ENCODE data around the gene LIMCH1. TPM values are rescaled to one million over a fixed set of nuclear protein-coding genes. Genes with fewer than 3 reads are reported as not detected.

Gene LIMCH1
- total RNA-seq, 1 donor from 2014 or later: 369 TPM

GRCh38 chr4:41505161-41505661 is 32.7 kb upstream of the LIMCH1 start:
- no peaks in the 10 kb centered on the region for H3K27me3 ChIP-seq
- H3K9me3 ChIP-seq: no peaks in the 10 kb centered on the region
- intact Hi-C loops (cut with DNase I): no loop called here
- H3K4me3 ChIP-seq: no peak overlapping the region
- peak; percentile 64 for ATAC-seq
- no peak for DNase-seq
- H3K27ac ChIP-seq: peak overlapping the region; percentile 31
- no peak for TF ChIP-seq CTCF (IDR thresholded peaks at IDR 0.05)
- peaks cover 13% of the 10 kb centered on the region for H3K4me1 ChIP-seq
- no peaks in the 10 kb centered on the region for H3K36me3 ChIP-seq

- ATAC-seq: peak; percentile 80
- Histone ChIP-seq H3K4me1 (peaks cover 13% of the 10 kb centered on the region), H3K36me3 (no peaks in the 10 kb centered on the region), H3K4me3 (no peak overlapping the region), H3K9me3 (no peaks in the 10 kb centered on the region), H3K27ac (no peak overlapping the region), H3K27me3 (no peaks in the 10 kb centered on the region)
- intact Hi-C loops (cut with DNase I): no loop called here
- no peak for DNase-seq
- TF ChIP-seq CTCF (IDR thresholded peaks at IDR 0.05): no peak
Measured at GRCh38 chr4:41506130-41506529, 31.8 kb upstream of the LIMCH1 start.

GRCh38 chr4:41507291-41507947 is 30.5 kb upstream of the LIMCH1 start:
- DNase-seq (no peak), ATAC-seq (no peak)
- H3K27ac ChIP-seq: peak overlapping the region; percentile 43
- H3K27me3 ChIP-seq: no peaks in the 10 kb centered on the region
- TF ChIP-seq CTCF (IDR thresholded peaks at IDR 0.05): no peak
- H3K36me3 ChIP-seq: no peaks in the 10 kb centered on the region
- H3K9me3 ChIP-seq: no peaks in the 10 kb centered on the region
- H3K4me1 ChIP-seq: peaks cover 17% of the 10 kb centered on the region
- H3K4me3 ChIP-seq: no peak overlapping the region
- intact Hi-C loops (cut with DNase I): no loop called here

GRCh38 chr4:41509451-41509866 is 28.5 kb upstream of the LIMCH1 start:
- Histone ChIP-seq H3K4me1 (peaks cover 15% of the 10 kb centered on the region), H3K27ac (no peak overlapping the region), H3K27me3 (no peaks in the 10 kb centered on the region), H3K4me3 (no peak overlapping the region), H3K36me3 (no peaks in the 10 kb centered on the region), H3K9me3 (no peaks in the 10 kb centered on the region)
- intact Hi-C loops (cut with DNase I): no loop called here
- no peak for TF ChIP-seq CTCF (IDR thresholded peaks at IDR 0.05)
- ATAC-seq (no peak), DNase-seq (no peak)

GRCh38 chr4:41510179-41510578 is 27.8 kb upstream of the LIMCH1 start:
- no peak for DNase-seq
- H3K4me1 ChIP-seq: peaks cover 11% of the 10 kb centered on the region
- no peak for ATAC-seq
- H3K27ac ChIP-seq: no peak overlapping the region
- H3K27me3 ChIP-seq: no peaks in the 10 kb centered on the region
- intact Hi-C loops (cut with DNase I): no loop called here
- H3K4me3 ChIP-seq: no peak overlapping the region
- no peaks in the 10 kb centered on the region for H3K9me3 ChIP-seq
- TF ChIP-seq CTCF (IDR thresholded peaks at IDR 0.05): no peak
- H3K36me3 ChIP-seq: no peaks in the 10 kb centered on the region

All from upper lobe of right lung (tissue), 1 donor.